Eye (tissue), 1 donor: ENCODE results near the gene CRHBP.
"Not testable (repeated sequence)": the region's sequence is repeated elsewhere in the genome, so short reads cannot be mapped to it uniquely, and the experiment has no call there.

Experiments
- DNase-seq: peaks from one replicate; pipeline ENCODE4 v3.0.0-alpha.2; 2015

The CRHBP gene

DNA sequence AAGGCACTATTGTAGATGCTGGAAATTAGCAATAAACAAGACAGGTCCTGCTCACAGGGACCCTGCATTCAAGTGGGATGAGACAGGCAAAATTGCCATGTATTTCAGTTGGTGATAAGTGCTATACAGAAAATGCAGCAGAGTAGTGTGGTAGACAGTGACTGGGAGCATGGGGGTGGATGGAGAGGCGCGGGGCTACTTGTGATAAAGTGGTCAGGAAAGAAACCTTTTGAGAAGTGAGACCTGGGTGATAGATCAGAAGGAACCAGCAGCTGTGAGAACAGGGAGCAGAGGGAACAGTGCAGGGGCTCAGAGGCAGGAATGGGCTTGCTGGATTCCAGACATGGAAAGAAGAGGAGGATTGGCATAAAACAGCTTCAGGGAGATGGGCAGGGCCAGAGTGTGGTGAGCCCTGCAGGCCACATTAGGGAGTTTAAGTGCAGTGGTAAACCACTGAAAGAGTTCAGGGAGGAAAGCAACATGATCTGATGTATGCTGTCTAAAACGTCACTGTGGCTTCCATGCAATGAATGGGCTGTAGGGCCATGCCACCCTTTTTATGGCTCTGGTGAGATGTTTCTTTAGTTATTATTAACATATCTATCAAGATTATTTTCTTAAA, 7.3 kb downstream of the CRHBP start:
- DNase-seq = no peak

DNA sequence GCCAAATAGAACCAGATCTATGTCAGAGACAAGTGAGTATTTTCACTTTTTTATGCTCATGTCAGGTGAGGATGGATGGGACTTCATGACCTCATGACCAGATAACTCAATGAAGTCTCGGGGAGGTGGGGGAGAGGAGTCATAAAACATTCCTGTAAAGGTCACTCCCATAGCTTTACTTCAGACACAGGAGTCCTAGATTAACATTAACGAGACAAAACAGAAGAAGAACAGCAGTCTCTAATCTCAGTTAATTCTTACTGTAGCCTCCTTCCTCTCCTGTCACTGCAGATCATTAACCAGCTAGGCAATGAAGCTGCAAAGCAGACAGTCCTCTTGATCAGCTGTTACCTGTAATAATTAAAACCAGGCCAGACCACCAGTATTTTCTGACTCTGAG, 11.2 kb downstream of the CRHBP start:
- no peak for DNase-seq

- DNase-seq = no peak
These were observed 18.7 kb downstream of the CRHBP start for GRCh38 chr5:76971511-76971910.

- no peak for DNase-seq
These were observed 19.8 kb downstream of the CRHBP start for GRCh38 chr5:76972689-76973088.

- no peak for DNase-seq
These were observed 21.9 kb downstream of the CRHBP start for GRCh38 chr5:76974785-76975184.

DNA sequence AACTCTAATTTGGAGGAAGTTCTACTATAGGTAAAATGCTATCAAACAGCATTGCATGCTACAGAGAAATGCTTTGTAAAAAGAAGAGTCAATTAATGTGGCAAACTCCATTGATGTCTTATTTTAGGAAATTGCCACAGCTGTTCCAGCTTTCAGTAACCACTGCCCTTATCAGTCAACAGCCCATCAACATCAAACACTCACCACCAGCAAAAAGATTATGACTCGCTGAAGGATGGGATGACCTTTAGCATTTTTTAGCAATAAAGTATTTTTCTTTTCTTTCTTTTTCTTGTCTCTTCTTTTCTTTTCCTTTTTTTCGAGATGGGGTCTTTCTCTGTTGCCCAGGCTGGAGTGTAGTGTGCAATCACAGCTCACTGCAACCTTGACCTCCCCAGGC, 26.0 kb downstream of the CRHBP start:
- no peak for DNase-seq

- no peak for DNase-seq
These were observed 27.8 kb downstream of the CRHBP start for GRCh38 chr5:76980518-76981144.

DNA sequence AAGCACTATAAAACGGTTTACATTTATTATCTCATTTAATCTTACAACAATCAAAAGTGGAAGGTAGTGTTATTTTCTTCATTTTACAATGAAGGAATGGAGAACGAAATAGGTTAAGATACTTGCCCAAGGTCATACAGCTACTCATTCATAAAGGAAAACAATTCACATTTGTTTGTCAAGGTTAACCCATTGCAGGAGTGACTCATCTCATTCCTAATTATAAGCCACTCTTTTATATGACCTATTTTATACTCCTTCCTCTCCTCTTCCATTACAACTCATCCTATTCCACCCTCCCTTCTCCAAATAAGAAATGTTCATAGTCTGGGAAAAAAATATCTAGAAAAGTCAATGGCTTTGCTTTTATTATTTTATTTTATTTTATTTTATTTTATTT, 29.6 kb downstream of the CRHBP start:
- DNase-seq = no peak

DNA sequence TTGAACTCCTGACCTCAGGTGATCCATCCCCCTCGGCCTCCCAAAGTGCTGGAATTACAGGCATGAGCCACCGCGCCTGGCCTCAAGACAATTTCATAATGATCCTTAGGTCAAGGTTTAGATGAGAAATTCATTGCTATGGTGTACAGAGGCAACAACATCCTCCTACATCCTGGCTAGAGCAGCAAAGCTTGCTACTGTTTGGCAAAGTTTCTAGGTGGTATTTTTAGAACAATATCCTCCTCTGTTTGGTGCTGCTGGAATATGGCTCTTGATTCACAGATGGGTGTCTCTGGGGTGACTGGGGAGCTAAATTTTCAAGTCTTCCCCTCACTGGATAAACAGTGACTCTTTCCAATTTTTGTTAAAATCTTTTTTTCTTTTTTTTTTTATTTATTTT, 30.6 kb downstream of the CRHBP start:
- DNase-seq = no peak

DNA sequence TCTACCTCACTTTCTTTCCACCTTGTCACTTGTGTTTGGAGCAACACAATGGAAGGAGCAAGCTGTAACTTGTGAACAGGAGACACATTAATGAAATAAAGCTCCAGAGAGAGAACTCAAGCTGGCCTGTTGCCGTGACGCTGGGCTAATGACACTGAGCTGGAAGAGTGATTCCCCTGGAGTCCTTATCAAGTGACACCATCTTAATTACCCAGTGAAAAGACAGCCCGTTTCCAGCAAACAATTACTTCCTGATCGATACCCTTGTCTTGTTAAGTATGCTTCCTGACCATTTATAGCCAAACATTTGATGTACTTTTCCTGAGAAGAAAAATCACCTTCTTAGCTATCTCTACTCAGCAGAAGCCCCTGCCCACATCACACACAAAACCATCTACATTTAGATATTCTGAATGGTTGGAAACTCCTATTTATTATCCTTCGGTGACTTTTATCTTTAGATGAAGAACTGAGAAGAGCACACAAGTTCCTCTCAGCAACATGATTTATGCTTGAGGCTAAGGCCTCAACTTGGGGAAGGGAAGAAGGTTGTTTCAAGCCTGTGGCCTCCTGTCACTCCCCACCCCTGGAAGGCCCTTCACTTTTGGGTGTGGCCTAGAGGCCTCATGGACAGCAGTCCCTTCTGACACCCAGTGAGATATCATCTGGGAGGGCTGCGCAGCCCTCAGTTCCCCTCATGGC, 34.1 kb downstream of the CRHBP start:
- DNase-seq = peak; percentile 11

DNA sequence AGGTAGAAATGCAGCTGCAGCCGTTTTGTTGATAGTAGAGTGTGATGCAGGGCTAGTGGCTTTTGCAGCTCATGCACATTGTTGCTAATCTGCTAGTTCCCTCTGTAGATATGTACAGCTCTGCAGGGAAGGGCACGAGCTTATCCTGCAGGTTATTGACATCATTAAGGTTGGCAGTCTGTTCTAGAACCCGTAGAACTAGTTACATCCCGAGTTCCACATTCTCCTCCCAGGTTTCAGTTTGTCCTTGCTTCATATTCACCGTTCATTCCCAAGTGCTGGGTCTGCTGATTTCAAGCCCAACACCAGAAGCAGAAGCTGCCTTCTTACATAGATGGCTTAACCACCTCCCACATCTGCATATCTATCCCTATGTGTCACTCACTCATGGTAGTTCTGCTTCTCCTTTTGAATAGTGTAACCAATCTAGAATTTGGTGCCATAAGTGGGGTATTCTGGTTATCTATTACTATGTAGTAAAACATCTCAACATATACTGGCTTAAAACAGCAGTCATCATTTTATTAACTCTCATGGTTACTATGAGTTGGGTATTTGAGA, 38.1 kb downstream of the CRHBP start:
- DNase-seq = no peak

DNA sequence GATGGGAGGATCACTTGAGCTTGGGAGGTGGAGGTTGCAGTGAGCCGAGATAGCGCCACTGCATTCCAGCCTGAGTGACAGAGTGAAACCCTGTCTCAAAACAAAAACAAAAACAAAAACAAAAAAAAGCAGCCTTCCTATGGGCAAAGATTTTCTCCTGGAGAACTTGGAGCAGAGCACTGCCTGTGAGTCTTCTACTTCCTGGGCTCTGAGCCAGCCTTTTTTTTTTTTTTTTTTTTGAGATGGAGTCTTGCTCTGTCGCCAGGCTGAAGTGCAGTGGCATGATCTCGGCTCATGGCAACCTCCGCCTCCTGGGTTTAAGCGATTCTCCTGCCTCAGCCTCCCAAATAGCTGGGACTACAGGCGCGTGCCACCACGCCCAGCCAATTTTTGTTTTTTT, 40.6 kb downstream of the CRHBP start:
- not testable (repeated sequence) for DNase-seq

GRCh38 chr5:76994337-76994736, 41.5 kb downstream of the CRHBP start:
- DNase-seq = no peak

- DNase-seq = not testable (repeated sequence)
These were observed 45.4 kb downstream of the CRHBP start for GRCh38 chr5:76998251-76998650.

DNA sequence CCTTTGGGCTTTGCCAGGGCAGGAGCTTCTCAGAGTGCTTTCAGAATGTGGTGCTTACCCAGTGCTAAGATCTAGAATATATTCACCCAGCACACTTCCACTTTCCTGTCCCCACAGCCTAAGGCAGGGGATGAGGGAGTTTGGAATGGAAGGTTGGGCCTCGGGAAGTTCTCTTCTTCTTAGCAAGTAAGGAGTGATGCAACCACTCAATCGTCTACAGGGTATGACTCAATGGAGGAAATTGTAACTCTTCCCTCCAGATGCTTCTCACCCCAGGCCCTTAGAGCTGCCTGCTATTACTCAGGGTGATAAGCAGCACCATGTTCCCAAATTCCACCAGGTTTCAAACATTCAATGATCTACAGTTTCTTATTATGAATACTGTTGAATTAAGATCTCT, 46.6 kb downstream of the CRHBP start:
- no peak for DNase-seq

GRCh38 chr5:77003246-77003645, 50.4 kb downstream of the CRHBP start:
- no peak for DNase-seq

- no peak for DNase-seq
These were observed 53.3 kb downstream of the CRHBP start for GRCh38 chr5:77006124-77006523.

GRCh38 chr5:77008413-77008812, 55.6 kb downstream of the CRHBP start:
- DNase-seq = no peak

DNA sequence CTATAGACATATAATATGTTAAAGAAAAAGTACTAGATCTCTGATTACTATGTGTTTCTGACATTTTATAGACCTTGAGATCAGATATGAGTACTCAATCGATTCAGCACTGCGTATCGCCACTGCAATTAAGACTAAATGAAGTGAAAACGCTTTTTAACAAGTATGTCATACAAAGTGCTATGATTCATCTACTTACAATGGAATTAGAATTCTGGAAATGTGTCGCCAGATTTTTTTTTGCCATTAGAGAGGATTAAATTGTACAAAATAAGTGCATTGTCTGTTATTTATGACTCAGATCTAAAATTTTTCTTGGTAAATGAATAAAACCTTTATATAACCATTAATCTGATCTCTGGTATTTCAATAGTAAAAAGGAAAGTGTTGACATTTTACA, 57.4 kb downstream of the CRHBP start:
- DNase-seq = no peak

DNA sequence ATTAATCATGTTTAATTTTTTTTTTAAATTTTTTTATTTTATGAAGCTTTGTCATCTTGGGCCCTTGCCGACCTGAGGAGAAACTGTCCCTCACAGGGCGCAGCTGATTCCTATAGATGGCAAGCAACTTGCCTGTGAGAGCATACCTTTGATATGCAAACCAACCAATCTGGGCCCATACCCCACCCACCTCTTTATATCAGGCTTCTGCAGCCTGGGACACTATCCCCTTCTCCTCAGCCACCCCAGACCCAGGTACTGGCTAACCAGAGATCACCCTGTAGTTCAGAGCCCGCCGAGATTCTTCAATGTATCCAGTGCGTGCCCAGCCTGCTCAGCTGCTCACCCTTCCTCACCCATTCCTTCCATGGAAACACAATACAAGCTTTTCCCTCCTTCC, 58.7 kb downstream of the CRHBP start:
- DNase-seq = no peak

- no peak for DNase-seq
These were observed 59.8 kb downstream of the CRHBP start for GRCh38 chr5:77012601-77013000.

DNA sequence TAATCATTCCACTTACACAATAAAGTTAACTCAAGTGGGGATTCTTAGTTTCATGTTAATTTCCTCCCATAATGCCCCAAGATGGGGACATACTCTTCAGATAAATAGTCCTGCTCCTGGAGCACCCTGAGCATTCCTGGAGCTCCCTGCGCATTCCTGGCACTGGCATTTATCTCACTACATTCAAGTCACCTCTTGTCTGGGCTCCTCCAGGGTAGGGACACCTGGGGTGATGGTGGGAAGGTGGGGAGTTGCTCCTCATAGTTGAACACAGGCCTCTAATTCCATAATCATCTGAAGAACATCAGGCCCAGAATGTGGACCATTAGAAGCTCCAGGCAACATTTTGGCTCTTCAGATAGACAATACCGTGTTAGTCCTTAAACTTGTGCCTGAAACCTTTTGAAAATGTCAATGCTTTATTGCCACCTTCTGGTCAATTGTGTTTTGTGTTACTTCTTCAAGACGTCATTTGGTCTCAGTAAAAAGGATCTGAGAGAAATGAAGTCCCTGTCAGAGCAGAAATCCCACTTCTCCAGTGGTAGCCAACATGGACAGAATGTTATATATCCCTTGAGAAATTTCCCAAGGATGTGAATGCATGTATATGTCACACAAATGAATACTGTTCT, 63.2 kb downstream of the CRHBP start:
- DNase-seq = peak; percentile 50

- no peak for DNase-seq
These were observed 64.1 kb downstream of the CRHBP start for GRCh38 chr5:77016962-77017361.

DNA sequence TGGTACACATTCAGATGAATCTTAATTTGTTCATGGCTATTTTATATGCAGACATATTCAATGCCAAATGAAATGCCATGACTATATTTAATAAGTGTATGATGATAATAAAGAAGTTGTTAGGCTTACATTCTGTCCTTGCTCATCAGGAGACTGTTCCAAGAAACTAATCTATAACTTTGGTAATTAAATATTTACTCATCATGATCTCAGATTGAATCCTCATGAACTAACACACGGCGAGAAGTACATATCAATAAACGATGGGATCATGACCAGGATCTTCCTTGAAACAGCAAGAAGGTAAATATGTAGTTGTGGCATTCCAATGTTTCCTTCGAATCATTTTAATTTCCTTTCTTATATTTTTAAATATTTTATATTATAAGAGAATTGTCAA, 64.8 kb downstream of the CRHBP start:
- DNase-seq = no peak
